GM12872 (cell line): Measurements from ENCODE around the gene PLBD2.

Source experiments
- TF ChIP-seq, protein P1 (sequence below): IDR thresholded peaks from 3 replicates; pipeline ENCODE4 v1.5.1; 2011; ENCODE audit warnings: low read depth, mild to moderate bottlenecking, low read length, moderate library complexity; ENCODE audit not compliant: insufficient read depth

PLBD2 gene

GRCh38 chr12:113373440-113373839 is 15.1 kb downstream of the PLBD2 start:
- TF ChIP-seq, protein P1, sequence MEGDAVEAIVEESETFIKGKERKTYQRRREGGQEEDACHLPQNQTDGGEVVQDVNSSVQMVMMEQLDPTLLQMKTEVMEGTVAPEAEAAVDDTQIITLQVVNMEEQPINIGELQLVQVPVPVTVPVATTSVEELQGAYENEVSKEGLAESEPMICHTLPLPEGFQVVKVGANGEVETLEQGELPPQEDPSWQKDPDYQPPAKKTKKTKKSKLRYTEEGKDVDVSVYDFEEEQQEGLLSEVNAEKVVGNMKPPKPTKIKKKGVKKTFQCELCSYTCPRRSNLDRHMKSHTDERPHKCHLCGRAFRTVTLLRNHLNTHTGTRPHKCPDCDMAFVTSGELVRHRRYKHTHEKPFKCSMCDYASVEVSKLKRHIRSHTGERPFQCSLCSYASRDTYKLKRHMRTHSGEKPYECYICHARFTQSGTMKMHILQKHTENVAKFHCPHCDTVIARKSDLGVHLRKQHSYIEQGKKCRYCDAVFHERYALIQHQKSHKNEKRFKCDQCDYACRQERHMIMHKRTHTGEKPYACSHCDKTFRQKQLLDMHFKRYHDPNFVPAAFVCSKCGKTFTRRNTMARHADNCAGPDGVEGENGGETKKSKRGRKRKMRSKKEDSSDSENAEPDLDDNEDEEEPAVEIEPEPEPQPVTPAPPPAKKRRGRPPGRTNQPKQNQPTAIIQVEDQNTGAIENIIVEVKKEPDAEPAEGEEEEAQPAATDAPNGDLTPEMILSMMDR = no peak

GRCh38 chr12:113373969-113374368 is 15.6 kb downstream of the PLBD2 start:
- TF ChIP-seq, protein P1 = no peak

DNA sequence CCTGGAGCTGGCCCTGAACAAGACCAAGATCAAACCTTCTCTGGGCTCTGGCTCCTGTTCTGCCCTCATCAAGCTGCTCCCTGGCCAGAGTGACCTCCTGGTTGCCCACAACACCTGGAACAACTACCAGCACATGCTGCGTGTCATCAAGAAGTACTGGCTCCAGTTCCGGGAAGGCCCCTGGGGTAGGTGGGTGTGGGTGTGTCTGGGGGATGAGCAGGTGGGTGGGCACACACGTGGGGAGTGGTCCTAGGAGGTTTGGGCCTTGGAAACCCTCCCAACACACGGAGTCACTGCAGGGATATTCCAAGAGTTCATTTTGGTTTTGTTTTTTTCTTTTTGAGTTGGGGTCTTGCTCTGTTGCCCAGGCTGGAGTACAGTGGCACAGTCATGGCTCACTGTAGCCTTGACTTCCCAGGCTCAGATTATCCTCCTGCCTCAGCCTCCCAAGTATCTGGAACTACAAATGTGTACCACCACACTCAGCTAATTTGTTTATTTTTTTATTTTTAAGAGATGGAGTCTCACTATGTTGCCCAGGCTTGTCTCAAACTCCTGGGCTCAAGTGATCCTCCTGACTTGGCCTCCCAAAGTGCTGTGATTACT is 16.5 kb downstream of the PLBD2 start:
- TF ChIP-seq, protein P1 = no peak

DNA sequence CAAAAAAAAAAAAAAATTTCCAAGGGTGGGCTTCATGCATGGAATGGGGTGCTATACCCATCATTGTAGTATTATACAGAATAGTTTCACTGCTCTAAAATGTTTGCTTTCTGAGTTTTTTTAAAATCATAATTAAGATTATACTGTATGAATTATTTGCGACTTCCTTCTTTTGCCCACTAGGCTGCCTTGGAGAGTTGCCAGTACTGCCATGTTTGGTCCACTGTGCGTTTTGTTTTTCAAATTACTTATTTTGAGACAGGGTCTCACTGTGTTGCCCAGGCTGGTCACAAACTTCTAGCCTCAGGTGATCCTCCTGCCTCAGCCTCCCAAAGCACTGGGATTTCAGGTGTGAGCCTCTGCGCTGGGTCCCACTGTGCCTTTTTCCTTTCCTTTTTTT is 19.9 kb downstream of the PLBD2 start:
- TF ChIP-seq, protein P1 = no peak

GRCh38 chr12:113381220-113381619 is 22.8 kb downstream of the PLBD2 start:
- TF ChIP-seq, protein P1 = no peak

GRCh38 chr12:113382206-113382605 is 23.8 kb downstream of the PLBD2 start:
- TF ChIP-seq, protein P1 = no peak

DNA sequence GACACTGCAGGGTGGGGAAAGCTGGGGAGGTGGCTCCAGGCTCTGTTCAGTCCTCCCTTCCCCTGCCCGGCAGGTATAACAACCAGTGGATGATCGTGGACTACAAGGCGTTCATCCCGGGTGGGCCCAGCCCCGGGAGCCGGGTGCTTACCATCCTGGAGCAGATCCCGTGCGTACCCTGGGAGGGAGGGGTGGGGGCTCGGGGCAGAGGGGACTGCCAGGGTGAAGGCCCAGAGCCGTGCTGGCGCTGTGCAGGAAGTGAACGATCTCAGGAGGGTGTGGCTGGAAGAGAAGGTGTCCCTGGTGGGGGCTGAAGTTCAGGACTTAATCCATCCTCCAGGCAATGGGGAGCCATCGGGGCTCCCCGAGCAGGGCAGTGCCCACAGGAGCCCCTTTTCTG is 26.4 kb downstream of the PLBD2 start:
- TF ChIP-seq, protein P1 = no peak
